GM23338 (cell line): ENCODE measurements around the gene CFAP157. TPM values are rescaled to one million over a fixed set of nuclear protein-coding genes. Genes with fewer than 3 reads are reported as not detected.

Experiments used
- ATAC-seq: fragments of 200-7000 bp; cut with Tn5 transposase; 3 replicates; pipeline ENCODE4 v1.9.1; 2020
- DNase-seq: peaks from one replicate; pipeline ENCODE4 v3.0.0-alpha.2; 2015; ENCODE audit warnings: low spot score
- H2AFZ ChIP-seq: fragments of 200-600 bp; sonication (generic); 2 replicates; pipeline ENCODE4 v1.8.0; 2016; ENCODE audit warnings: antibody characterized with exemption, mild to moderate bottlenecking, moderate library complexity
- H3F3A ChIP-seq: fragments of 200-600 bp; sonication (generic); replicated peaks from 2 replicates; pipeline ENCODE4 v1.8.0; 2017; ENCODE audit warnings: antibody characterized with exemption, mixed run types, low read depth
- H3K27ac ChIP-seq: fragments of 200-600 bp; sonication (generic); 2 replicates; pipeline ENCODE4 v1.6.1; 2016; ENCODE audit warnings: low read depth
- H3K27me3 ChIP-seq: fragments of 200-600 bp; sonication (generic); 2 replicates; pipeline ENCODE4 v1.8.0; 2016; ENCODE audit warnings: mild to moderate bottlenecking, mixed run types, moderate library complexity; ENCODE audit not compliant: insufficient read depth
- H3K36me3 ChIP-seq: fragments of 200-600 bp; sonication (generic); 2 replicates; pipeline ENCODE4 v1.8.0; 2016; ENCODE audit warnings: mild to moderate bottlenecking; ENCODE audit not compliant: insufficient read depth
- H3K4me1 ChIP-seq: fragments of 200-600 bp; sonication (generic); 2 replicates; pipeline ENCODE4 v1.8.0; 2016; ENCODE audit warnings: mild to moderate bottlenecking, moderate library complexity; ENCODE audit not compliant: insufficient read depth
- H3K4me2 ChIP-seq: fragments of 200-600 bp; sonication (generic); 2 replicates; pipeline ENCODE4 v1.7.1; 2017; ENCODE audit warnings: mixed run types
- H3K4me3 ChIP-seq: fragments of 200-600 bp; sonication (generic); 2 replicates; pipeline ENCODE4 v1.6.1; 2016; ENCODE audit warnings: mixed run types
- H3K79me2 ChIP-seq: fragments of 200-600 bp; sonication (generic); replicated peaks from 2 replicates; pipeline ENCODE4 v1.8.0; 2017; ENCODE audit warnings: mild to moderate bottlenecking; ENCODE audit not compliant: insufficient read depth
- H3K9me2 ChIP-seq: fragments of 200-600 bp; sonication (generic); 2 replicates; pipeline ENCODE4 v1.8.0; 2017; ENCODE audit not compliant: insufficient read depth
- H4K20me1 ChIP-seq: fragments of 200-600 bp; sonication (generic); replicated peaks from 2 replicates; pipeline ENCODE4 v1.8.0; 2017; ENCODE audit warnings: mild to moderate bottlenecking; ENCODE audit not compliant: insufficient read depth
- H3K27ac Mint-ChIP-seq: 2 replicates; pipeline ENCODE4 v1.8.0; 2020; ENCODE audit warnings: inconsistent platforms, mild to moderate bottlenecking, moderate library complexity, mixed read lengths
- H3K27me3 Mint-ChIP-seq: 3 replicates; pipeline ENCODE4 v1.8.0; 2022; ENCODE audit warnings: low read depth, mild to moderate bottlenecking, moderate library complexity, mixed read lengths, inconsistent platforms; ENCODE audit not compliant: insufficient read depth, poor library complexity
- H3K36me3 Mint-ChIP-seq: 3 replicates; pipeline ENCODE4 v1.8.0; 2021; ENCODE audit warnings: low read depth, mild to moderate bottlenecking, inconsistent platforms, moderate library complexity, mixed read lengths
- H3K4me1 Mint-ChIP-seq: 3 replicates; pipeline ENCODE4 v1.8.0; 2020; ENCODE audit warnings: mild to moderate bottlenecking, inconsistent platforms, mixed read lengths
- H3K4me3 Mint-ChIP-seq: 3 replicates; pipeline ENCODE4 v1.8.0; 2021; ENCODE audit warnings: moderate library complexity, mild to moderate bottlenecking, inconsistent platforms, mixed read lengths
- H3K9me3 Mint-ChIP-seq: 3 replicates; pipeline ENCODE4 v1.8.0; 2020; ENCODE audit warnings: moderate library complexity, mild to moderate bottlenecking, inconsistent platforms, mixed read lengths
- CREB1 ChIP-seq: fragments of 250-450 bp; sonication (Bioruptor Pico); IDR thresholded peaks from 2 replicates; pipeline ENCODE4 v1.5.0; 2020; ENCODE audit warnings: low read depth, mild to moderate bottlenecking, moderate library complexity
- CTCF ChIP-seq, 2 experiments: fragments of 200-600 bp in 1 of 2; sonication (generic) in 1 of 2; conservative IDR thresholded peaks; 2 replicates each; pipeline versions ENCODE4 v1.5.1 to v1.6.1; 2016 to 2017; ENCODE audit warnings: antibody characterized with exemption in 2 of 2, low read depth in 2 of 2, mild to moderate bottlenecking in 2 of 2, moderate library complexity in 1 of 2
- EZH2 ChIP-seq: fragments of 200-600 bp; sonication (generic); IDR thresholded peaks from one replicate; pipeline ENCODE4 v1.8.0; 2017; ENCODE audit warnings: antibody characterized with exemption, mild to moderate bottlenecking, low read depth; ENCODE audit not compliant: unreplicated experiment
- EZH2phosphoT487 ChIP-seq: fragments of 200-600 bp; sonication (generic); IDR thresholded peaks from one replicate; pipeline ENCODE4 v1.8.1; 2018; ENCODE audit warnings: antibody characterized with exemption; ENCODE audit not compliant: unreplicated experiment
- JUNB ChIP-seq: IDR thresholded peaks from one replicate; pipeline ENCODE4 v1.6.1; 2016; ENCODE audit warnings: antibody characterized with exemption; ENCODE audit not compliant: unreplicated experiment
- NANOG ChIP-seq: IDR thresholded peaks from 2 replicates; pipeline ENCODE4 v1.6.1; 2016; ENCODE audit warnings: antibody characterized with exemption, borderline replicate concordance
- POLR2AphosphoS5 ChIP-seq: IDR thresholded peaks from 2 replicates; pipeline ENCODE4 v1.6.1; 2016; ENCODE audit warnings: antibody characterized with exemption, low read depth
- STAT1 ChIP-seq: IDR thresholded peaks from one replicate; pipeline ENCODE4 v1.6.1; 2016; ENCODE audit warnings: antibody characterized with exemption; ENCODE audit not compliant: unreplicated experiment
- ZNF114 ChIP-seq: fragments of 250-450 bp; sonication (Bioruptor Pico); IDR thresholded peaks from 2 replicates; pipeline ENCODE4 v1.5.0; 2020; ENCODE audit warnings: mild to moderate bottlenecking, moderate library complexity
- ZNF331 ChIP-seq: fragments of 250-450 bp; sonication (Bioruptor Pico); IDR thresholded peaks from 2 replicates; pipeline ENCODE4 v1.5.0; 2020; ENCODE audit warnings: low read depth, mild to moderate bottlenecking, moderate library complexity
- ZNF462 ChIP-seq: fragments of 250-450 bp; sonication (Bioruptor Pico); IDR thresholded peaks from 2 replicates; pipeline ENCODE4 v1.5.0; 2020; ENCODE audit warnings: mild to moderate bottlenecking, moderate library complexity
- polyA plus RNA-seq: library from polyadenylated mRNA; unstranded; fragments of >200 nt; fragmentation: Nextera tagmentation; extraction: Ambion mirVana; gene quantifications from 2 replicates; pipeline ENCODE4 v1.2.1, GENCODE V29; 2016
- total RNA-seq: library from RNA; depleted of rRNA; stranded (reverse); fragments of >200 nt; shearing (Covaris generic); gene quantifications from 2 replicates; pipeline ENCODE4 v1.2.3, GENCODE V29; 2014

The CFAP157 gene
- total and polyA plus RNA-seq, 2 experiments from 2014 or later = 0.17 to 0.55 TPM

GRCh38 chr9:127664324-127664677 lies 42.5 kb upstream of the CFAP157 start:
- Mint-ChIP-seq H3K4me3 (no peak overlapping the region; the same call in 2 of the 3 replicates), H3K27ac (no peak overlapping the region), H3K36me3 (peaks cover 36% of the 10 kb centered on the region), H3K9me3 (no peaks in the 10 kb centered on the region), H3K4me1 (no peaks in the 10 kb centered on the region; the same call in 2 of the 3 replicates), H3K27me3 (no peaks in the 10 kb centered on the region)
- Histone ChIP-seq H3K27ac (no peak overlapping the region), H3K4me3 (no peak overlapping the region), H3K4me2 (no peak overlapping the region), H3F3A (0 out of 2 replicates have a peak, but pooled peaks cover 5% of the 10 kb centered on the region), H4K20me1 (no peaks in the 10 kb centered on the region; the same call in 1 of the 2 replicates), H3K36me3 (peaks cover 32% of the 10 kb centered on the region), H2AFZ (no peak overlapping the region), H3K79me2 (no peaks in the 10 kb centered on the region), H3K27me3 (no peaks in the 10 kb centered on the region), H3K9me2 (no peaks in the 10 kb centered on the region), H3K4me1 (no peaks in the 10 kb centered on the region)
- no peak for TF ChIP-seq EZH2
- no peak for TF ChIP-seq ZNF114 (CRISPR knock-in tag)
- no peak for TF ChIP-seq STAT1
- TF ChIP-seq JUNB = no peak
- TF ChIP-seq EZH2phosphoT487 = no peak
- no peak for TF ChIP-seq ZNF331 (CRISPR knock-in tag)
- no peak for TF ChIP-seq NANOG
- ATAC-seq (no peak), DNase-seq (no peak)

GRCh38 chr9:127664678-127665507 lies 41.9 kb upstream of the CFAP157 start:
- H3K4me3 ChIP-seq = no peak overlapping the region
- Mint-ChIP-seq H3K36me3 (peaks cover 32% of the 10 kb centered on the region), H3K9me3 (no peaks in the 10 kb centered on the region), H3K27me3 (no peaks in the 10 kb centered on the region), H3K4me3 (no peak overlapping the region), H3K27ac (no peak overlapping the region; the same call in 1 of the 2 replicates), H3K4me1 (no peaks in the 10 kb centered on the region; the same call in 2 of the 3 replicates)
- no peak overlapping the region for H3K4me2 ChIP-seq
- no peak for ATAC-seq
- no peaks in the 10 kb centered on the region for H3K9me2 ChIP-seq
- peaks cover 34% of the 10 kb centered on the region for H3K36me3 ChIP-seq
- H4K20me1 ChIP-seq = no peaks in the 10 kb centered on the region; the same call in 1 of the 2 replicates
- H3K27me3 ChIP-seq = no peaks in the 10 kb centered on the region
- no peak overlapping the region for H2AFZ ChIP-seq
- no peak for DNase-seq
- no peaks in the 10 kb centered on the region for H3K79me2 ChIP-seq
- H3F3A ChIP-seq = 0 out of 2 replicates have a peak, but pooled peaks cover 4% of the 10 kb centered on the region
- no peak overlapping the region for H3K27ac ChIP-seq
- no peaks in the 10 kb centered on the region for H3K4me1 ChIP-seq
- TF ChIP-seq ZNF114 (CRISPR knock-in tag) (no peak), NANOG (no peak), ZNF462 (CRISPR knock-in tag) (no peak), POLR2AphosphoS5 (no peak), ZNF331 (CRISPR knock-in tag) (no peak), STAT1 (no peak), CTCF (conservative IDR thresholded peaks at IDR 0.05; ENCODE audit: low read depth in 2 of 2) (no peak), EZH2 (no peak), EZH2phosphoT487 (no peak), CREB1 (CRISPR knock-in tag) (no peak), JUNB (no peak)
